ENCODE data around the gene EMX1. TPM values are rescaled to one million over a fixed set of nuclear protein-coding genes. Genes with fewer than 3 reads are reported as not detected.
A peak's percentile ranks its signal among the peaks of the same experiment; 100 is the strongest.

The EMX1 gene
- total RNA-seq, 1 donor from 2014 or later, result not detected

GRCh38 chr2:72955228-72956049 lies 38.1 kb downstream of the EMX1 start:
- no peak for TF ChIP-seq CTCF (IDR thresholded peaks at IDR 0.05)
- DNase-seq (ENCODE audit: low spot score), result peak; percentile 63
- Mint-ChIP-seq H3K4me1 (ENCODE audit: low read depth) (no peaks in the 10 kb centered on the region), H3K9me3 (ENCODE audit: low read depth) (no peaks in the 10 kb centered on the region), H3K27me3 (ENCODE audit: low read depth) (no peaks in the 10 kb centered on the region), H3K4me3 (ENCODE audit: unreplicated experiment) (no peak overlapping the region), H3K27ac (ENCODE audit: unreplicated experiment) (no peak overlapping the region), H3K36me3 (ENCODE audit: low read depth) (peaks cover 14% of the 10 kb centered on the region)

DNA sequence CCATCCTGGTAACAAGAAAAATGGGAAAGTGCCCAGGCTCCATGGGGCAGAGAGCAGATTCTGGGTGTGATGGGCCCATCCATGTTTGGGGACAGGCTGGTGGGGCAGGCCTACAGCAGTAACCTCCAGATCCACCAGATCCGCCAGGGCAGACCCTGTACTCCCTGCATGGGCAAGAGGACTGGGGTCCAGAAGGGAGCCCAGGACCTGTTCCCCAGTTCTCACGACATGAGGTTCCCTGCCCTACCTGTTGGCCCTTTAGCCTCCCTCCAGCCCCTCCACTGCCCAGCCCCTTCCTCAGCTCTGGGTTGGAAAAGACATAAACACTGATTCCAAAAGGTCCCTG lies 38.7 kb downstream of the EMX1 start:
- no peak for TF ChIP-seq CTCF (IDR thresholded peaks at IDR 0.05)
- no peaks in the 10 kb centered on the region for H3K9me3 Mint-ChIP-seq (ENCODE audit: low read depth)
- H3K36me3 Mint-ChIP-seq (ENCODE audit: low read depth), result peaks cover 19% of the 10 kb centered on the region
- H3K4me3 Mint-ChIP-seq (ENCODE audit: unreplicated experiment), result no peak overlapping the region
- H3K27ac Mint-ChIP-seq (ENCODE audit: unreplicated experiment), result no peak overlapping the region
- H3K4me1 Mint-ChIP-seq (ENCODE audit: low read depth), result no peaks in the 10 kb centered on the region
- DNase-seq (ENCODE audit: low spot score), result peak; percentile 42
- no peaks in the 10 kb centered on the region for H3K27me3 Mint-ChIP-seq (ENCODE audit: low read depth)

- Mint-ChIP-seq H3K36me3 (ENCODE audit: low read depth) (peaks cover 19% of the 10 kb centered on the region), H3K27me3 (ENCODE audit: low read depth) (no peaks in the 10 kb centered on the region), H3K4me1 (ENCODE audit: low read depth) (no peaks in the 10 kb centered on the region), H3K27ac (ENCODE audit: unreplicated experiment) (no peak overlapping the region), H3K9me3 (ENCODE audit: low read depth) (no peaks in the 10 kb centered on the region), H3K4me3 (ENCODE audit: unreplicated experiment) (no peak overlapping the region)
- TF ChIP-seq CTCF (IDR thresholded peaks at IDR 0.05), result no peak
- DNase-seq (ENCODE audit: low spot score), result no peak
Measured at GRCh38 chr2:72956936-72957335, 39.6 kb downstream of the EMX1 start.

DNA sequence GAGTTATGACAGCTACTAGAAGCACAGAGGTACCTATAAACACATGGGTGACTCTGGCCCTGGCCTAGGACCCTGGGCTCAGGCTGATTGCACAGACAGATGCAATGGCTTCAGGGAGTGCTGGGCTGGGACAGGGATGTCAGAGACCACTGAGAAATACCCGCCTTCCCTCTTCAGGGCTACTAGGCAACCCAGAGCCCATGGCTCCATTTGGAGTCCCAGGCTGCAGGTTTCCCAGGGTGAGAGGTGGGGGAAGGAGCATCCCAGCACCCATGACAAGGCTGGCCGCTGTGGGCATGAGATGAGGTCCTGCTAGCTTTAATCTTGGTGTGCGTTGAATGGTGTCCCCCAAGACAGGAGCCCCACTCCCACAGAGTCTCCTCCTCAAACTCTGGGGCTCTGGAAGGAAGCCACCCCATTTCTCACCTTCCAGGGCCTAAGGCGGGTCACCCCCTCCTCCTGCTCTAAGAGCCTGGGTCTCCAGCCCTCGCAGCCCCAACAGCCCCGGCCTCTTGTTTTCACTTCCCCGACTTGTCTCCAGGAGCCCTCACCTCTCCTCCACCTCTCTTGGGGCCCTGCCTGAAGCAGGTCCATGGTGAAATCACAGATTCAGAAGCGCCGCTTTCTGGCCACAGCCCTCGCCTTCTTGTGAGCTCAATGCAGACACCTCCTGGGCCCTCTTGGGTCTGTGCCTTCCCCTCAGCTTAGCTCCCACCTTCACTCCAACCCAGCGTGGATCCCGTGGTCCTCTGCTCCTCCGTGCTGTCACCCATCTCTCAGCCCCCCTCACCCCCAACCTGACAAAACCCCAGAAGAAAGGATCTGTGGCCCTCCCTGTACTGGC lies 41.4 kb downstream of the EMX1 start:
- no peak overlapping the region for H3K27ac Mint-ChIP-seq (ENCODE audit: unreplicated experiment)
- no peak for TF ChIP-seq CTCF (IDR thresholded peaks at IDR 0.05)
- DNase-seq (ENCODE audit: low spot score), result peak; percentile 70
- no peaks in the 10 kb centered on the region for H3K9me3 Mint-ChIP-seq (ENCODE audit: low read depth)
- peaks cover 6% of the 10 kb centered on the region for H3K4me1 Mint-ChIP-seq (ENCODE audit: low read depth)
- H3K27me3 Mint-ChIP-seq (ENCODE audit: low read depth), result no peaks in the 10 kb centered on the region
- H3K36me3 Mint-ChIP-seq (ENCODE audit: low read depth), result peaks cover 16% of the 10 kb centered on the region
- H3K4me3 Mint-ChIP-seq (ENCODE audit: unreplicated experiment), result no peak overlapping the region

DNA sequence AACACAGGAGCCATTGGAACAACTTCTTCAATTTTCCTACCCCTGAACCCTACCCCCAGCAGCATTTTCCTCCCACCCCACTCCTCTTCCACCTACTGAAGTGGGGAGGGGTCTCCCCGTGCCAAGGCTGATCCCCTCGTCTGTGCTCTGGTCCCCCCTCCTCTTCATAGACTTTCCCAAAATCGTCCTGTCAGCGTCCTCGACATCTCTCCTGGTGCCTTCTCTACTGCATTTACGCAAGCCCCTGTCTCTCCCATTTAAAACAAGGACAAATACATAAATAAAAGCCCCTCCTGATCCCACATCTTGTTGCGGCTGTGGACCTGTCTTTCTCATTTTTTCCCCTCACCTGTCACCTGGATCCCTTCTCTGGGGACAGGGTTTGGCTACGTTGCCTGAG lies 42.2 kb downstream of the EMX1 start:
- Mint-ChIP-seq H3K27me3 (ENCODE audit: low read depth) (no peaks in the 10 kb centered on the region), H3K4me3 (ENCODE audit: unreplicated experiment) (no peak overlapping the region), H3K9me3 (ENCODE audit: low read depth) (no peaks in the 10 kb centered on the region), H3K4me1 (ENCODE audit: low read depth) (peaks cover 6% of the 10 kb centered on the region), H3K36me3 (ENCODE audit: low read depth) (peaks cover 16% of the 10 kb centered on the region), H3K27ac (ENCODE audit: unreplicated experiment) (no peak overlapping the region)
- no peak for DNase-seq (ENCODE audit: low spot score)
- TF ChIP-seq CTCF (IDR thresholded peaks at IDR 0.05), result no peak

Data from chondrocyte (in vitro differentiated cells).